NCI-H345 treated with DMSO at 0.1 percent for 48 hours (cell line): ENCODE data around the gene WBP1L.
"Not testable (repeated sequence)": the region's sequence is repeated elsewhere in the genome, so short reads cannot be mapped to it uniquely, and the experiment has no call there.

Experiments used
- DNase-seq: peaks from one replicate; lab custom pipeline; 2025; ENCODE audit not compliant: unreplicated experiment; lab: John Stamatoyannopoulos, UW

Gene WBP1L

DNA sequence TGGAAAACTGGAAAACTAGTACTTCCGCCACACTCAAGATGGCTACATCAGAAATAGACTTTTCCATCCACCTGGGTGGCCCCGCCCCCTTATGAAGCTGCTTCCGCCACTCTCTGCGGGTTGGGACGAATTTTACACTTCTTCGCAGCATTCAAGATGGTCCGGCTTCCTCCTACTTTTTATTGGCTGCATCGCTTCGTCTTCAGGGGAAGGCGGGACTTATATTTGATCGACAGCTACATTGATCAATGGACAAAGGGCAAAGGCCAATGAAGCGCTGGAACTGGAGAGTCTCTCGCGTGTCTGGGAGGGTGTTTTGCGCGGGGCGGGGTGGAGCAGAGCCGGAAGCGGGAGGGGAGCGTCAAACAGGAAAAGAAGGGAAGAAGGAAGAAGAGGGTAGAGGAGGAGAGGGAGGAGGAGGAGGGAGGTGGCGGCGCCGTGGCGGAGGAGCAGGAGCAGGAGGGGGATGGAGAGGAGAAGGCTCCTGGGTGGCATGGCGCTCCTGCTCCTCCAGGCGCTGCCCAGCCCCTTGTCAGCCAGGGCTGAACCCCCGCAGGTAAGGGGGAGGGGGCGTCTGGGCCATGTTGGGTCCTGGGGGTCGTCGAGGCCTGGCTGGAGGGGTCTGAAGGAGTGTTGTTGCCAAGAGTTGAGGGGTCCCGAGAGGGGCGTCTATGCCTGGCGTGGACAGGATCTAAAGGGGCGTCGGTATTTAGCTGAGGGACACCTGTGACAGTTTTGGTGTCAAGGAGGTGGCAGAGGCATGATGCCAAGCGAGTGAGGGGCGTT lies at the start of gene WBP1L:
Gene WBP1L (plus strand): TSS at position 361 of the 786 bp plus-strand sequence. CDS start 106 bp downstream, at position 467.
- DNase-seq, result peak; percentile 96

DNA sequence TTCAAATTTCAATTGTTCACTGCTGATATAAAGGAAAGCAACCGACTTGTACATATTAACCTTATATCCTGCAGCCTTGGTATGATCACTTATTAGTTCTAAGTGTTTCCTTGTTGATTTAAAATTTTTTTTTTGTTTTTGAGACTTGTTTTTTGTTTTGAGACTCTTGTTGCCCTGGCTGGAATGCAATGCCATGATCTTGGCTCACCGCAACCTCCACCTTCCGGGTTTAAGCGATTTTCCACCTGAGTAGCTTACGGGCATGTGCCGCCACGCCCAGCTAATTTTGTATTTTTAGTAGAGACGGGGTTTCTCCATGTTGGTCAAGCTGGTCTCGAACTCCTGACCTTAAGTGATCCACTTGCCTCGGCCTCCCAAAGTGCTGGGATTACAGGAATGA lies 48.3 kb upstream of the WBP1L start:
- not testable (repeated sequence) for DNase-seq

DNA sequence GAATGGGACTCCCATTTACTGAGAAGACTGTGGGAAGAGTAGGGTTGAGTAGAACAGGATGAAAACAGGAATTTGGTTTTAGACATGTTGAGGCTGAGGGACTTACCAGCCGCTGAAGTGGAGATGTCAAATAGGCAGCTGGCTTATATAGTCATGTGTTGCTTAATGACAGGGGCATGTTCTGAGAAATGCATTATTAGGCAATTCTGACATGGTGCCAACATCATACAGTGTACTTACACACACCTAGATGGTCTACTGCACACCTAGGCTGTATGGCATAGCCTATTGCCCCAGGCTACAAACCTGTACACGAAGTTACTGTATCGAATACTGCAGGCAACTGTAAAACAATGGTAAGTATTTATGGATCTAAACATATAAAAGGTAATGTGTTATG lies 47.0 kb upstream of the WBP1L start:
- no peak for DNase-seq

- no peak for DNase-seq
Observed at GRCh38 chr10:102698894-102699293, 44.9 kb upstream of the WBP1L start.

DNA sequence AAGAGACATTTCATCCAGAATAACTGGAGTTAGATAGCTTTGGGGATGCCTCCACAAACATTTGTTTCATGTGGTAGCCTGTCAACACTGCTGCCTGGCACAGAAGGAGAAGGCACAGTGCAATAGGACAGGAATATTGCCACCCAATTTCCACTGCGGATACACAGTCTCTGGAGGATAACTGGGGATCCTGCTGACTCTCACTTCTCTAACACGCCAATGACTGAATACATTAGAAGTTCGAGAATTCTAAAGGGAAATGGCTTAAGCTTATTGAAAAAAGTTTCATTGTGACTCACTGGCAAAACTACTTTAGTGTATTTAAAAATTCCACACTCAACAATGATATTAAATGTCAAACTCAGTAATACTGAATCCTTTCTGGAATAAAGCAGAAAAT lies 42.5 kb upstream of the WBP1L start:
- no peak for DNase-seq

- DNase-seq, result no peak
Observed at GRCh38 chr10:102701796-102702195, 42.0 kb upstream of the WBP1L start.

GRCh38 chr10:102702742-102703141 lies 41.0 kb upstream of the WBP1L start:
- DNase-seq, result no peak

- no peak for DNase-seq
Observed at GRCh38 chr10:102704915-102705314, 38.8 kb upstream of the WBP1L start.

- DNase-seq, result no peak
Observed at GRCh38 chr10:102705531-102705930, 38.2 kb upstream of the WBP1L start.

- no peak for DNase-seq
Observed at GRCh38 chr10:102710609-102711008, 33.1 kb upstream of the WBP1L start.

DNA sequence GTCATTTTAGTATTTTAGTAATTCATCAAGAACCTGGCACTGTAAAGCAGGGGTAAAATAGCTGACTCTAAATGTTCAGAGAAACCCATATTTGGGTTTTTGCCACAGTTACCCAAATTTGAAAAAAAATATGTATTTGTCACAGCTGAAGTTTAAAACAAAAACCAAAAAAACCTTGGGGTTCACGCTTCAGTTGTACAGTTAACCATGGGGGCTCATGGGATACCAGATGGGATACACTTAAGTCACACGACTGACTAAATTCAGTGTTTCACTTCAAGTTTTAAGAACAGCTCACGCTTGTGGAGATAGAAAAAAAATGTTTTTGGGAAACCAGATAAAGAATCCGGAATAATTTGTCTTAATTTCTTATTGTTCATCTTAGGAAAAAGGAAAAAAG lies 31.7 kb upstream of the WBP1L start:
- no peak for DNase-seq

DNA sequence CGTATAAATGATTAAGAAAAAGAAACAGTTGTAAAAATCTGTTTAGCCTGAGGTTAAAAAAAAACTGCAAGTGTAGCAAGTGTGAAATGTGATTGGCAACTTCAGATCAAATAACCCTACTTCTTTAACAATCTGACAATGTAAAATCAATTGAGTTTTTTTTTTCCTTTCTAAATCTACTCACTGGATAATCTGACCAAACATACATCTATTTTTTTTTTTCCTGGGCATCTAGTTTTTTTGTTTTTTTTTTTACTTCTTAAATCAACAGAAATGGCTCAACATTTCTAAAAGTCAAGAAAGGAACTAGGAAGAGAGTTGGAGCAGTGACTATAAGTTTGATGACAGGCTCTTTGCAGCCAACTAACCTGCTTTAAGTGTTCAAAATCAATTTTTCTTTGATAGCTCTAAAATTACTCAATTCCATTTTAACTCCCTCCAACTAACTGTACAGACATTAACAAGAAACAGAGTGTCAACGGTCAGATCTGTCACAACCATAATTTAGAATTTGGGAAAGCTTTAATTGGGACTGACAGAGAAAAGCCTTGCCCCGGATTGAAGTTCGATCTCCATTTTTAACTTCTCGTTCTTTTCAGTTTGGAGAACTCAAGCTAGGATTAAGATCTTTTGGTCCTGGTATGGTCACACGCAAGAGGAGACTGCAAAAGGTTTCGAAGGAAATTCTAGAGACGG lies 30.8 kb upstream of the WBP1L start:
- no peak for DNase-seq

DNA sequence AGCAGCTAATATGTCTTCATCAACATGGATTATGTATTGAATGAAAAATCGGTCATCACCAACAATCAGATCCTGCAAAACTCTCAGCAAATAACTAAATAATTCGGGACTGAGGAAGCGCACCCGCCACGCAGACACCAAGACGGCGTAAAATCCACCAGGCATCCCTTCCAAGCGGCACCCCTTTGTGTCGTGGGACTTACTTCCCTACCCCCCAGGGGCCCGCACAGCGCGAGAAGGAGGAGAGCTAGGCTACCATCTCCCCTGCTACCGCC lies 30.3 kb upstream of the WBP1L start:
- DNase-seq, result no peak

DNA sequence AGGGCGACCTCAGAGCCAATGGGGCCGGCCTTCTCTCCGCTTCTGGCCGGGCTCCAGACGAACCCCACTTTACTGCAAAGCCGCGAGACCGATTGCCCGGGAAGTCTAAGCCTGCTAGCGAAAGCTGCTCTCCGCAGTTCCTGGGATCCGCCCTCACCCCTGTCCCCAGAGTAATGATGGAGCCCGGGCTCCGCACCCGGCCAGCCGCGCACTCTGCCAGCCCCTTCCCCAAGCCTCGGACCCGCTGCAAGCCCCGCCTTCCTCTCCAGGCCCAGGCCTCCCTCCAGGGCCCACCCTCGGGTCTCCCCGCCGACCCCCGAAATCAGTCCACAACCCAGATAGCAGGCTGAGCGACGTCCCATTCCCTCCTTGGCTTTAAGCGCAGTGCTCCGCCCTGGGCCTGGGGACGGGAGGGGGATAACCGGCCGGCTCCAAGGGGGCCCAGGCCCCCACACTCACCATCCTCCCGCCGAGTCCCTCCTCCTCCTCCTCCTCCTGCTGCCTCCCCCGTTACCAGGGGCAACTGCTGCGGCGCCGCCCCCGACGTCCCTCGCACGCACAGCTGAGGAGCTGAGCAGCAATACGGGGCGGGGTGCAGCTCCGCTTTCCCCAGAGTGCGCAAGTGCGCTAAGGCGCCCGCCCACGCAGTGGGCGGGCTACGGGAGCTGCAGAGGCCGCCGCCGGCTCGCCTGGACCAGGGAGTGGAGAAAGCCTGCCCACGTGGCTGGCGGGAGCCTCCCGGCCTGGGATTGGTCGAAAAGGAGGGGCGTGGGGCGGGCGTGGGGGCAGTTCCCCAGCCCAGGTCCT lies 29.7 kb upstream of the WBP1L start, which contains the start of gene ARL3:
Gene ARL3 (minus strand): TSS at position 584 of the 807 bp plus-strand sequence. CDS start 122 bp downstream, at position 462.
- peak; percentile 87 for DNase-seq

- DNase-seq, result no peak
Observed at GRCh38 chr10:102714621-102715455, 28.9 kb upstream of the WBP1L start, which contains the start of gene SFXN2. Gene SFXN2, plus strand, starts transcription at chr10:102714636. Its CDS starts 12,001 bp downstream, at chr10:102726637.

GRCh38 chr10:102715880-102716279 lies 27.9 kb upstream of the WBP1L start:
- no peak for DNase-seq

GRCh38 chr10:102716900-102717565 lies 26.7 kb upstream of the WBP1L start:
- DNase-seq, result not testable (repeated sequence)

- DNase-seq, result no peak
Observed at GRCh38 chr10:102718220-102718619, 25.5 kb upstream of the WBP1L start.

GRCh38 chr10:102720337-102720736 lies 23.4 kb upstream of the WBP1L start:
- DNase-seq, result no peak

DNA sequence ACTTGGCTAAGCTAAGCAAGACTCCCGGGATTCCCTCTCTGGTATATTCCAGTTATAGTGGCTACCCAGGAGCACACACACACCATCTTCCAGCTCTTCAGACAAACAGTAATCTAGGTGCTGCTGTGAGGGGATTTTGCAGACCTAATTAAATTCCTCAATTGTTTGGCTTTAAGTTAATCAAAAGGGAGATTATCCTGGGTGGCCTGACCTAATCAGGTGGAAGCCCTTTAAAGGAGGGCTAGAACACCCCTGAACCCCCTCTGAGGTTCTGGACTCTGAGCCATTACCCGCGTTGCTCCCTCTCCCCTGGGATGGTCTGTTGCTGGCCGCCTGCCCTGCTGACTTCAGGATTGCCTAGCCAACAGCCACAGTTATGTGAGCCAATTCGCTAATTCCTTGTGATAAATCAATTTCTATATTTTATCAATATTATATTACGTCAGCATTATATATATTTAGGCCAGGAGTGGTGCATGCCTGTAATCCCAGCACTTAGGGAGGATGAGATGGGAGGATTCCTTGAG lies 22.9 kb upstream of the WBP1L start:
- DNase-seq, result no peak
